LoVo (cell line): ENCODE measurements around the gene FGF22.
"Not testable (repeated sequence)": the region's sequence is repeated elsewhere in the genome, so short reads cannot be mapped to it uniquely, and the experiment has no call there.

Experiments used
- DNase-seq: peaks from one replicate; pipeline ENCODE4 v3.0.0-alpha.2; 2016; ENCODE audit warnings: low spot score

Gene FGF22

GRCh38 chr19:607301-608154 lies 32.2 kb upstream of the FGF22 start:
- DNase-seq = no peak

GRCh38 chr19:608155-609003 lies 31.3 kb upstream of the FGF22 start:
- DNase-seq = no peak

GRCh38 chr19:609004-609346 lies 30.7 kb upstream of the FGF22 start:
- no peak for DNase-seq

- no peak for DNase-seq
Observed at GRCh38 chr19:610071-610800, 29.4 kb upstream of the FGF22 start.

- no peak for DNase-seq
Observed at GRCh38 chr19:610801-611480, 28.7 kb upstream of the FGF22 start.

- DNase-seq = no peak
Observed at GRCh38 chr19:611481-611868, 28.2 kb upstream of the FGF22 start.

GRCh38 chr19:612941-613340 lies 26.7 kb upstream of the FGF22 start:
- no peak for DNase-seq

- no peak for DNase-seq
Observed at GRCh38 chr19:613732-614567, 25.7 kb upstream of the FGF22 start.

- DNase-seq = no peak
Observed at GRCh38 chr19:615619-616018, 24.1 kb upstream of the FGF22 start.

GRCh38 chr19:616062-616700 lies 23.5 kb upstream of the FGF22 start:
- no peak for DNase-seq

GRCh38 chr19:616747-617526 lies 22.7 kb upstream of the FGF22 start:
- no peak for DNase-seq

- no peak for DNase-seq
Observed at GRCh38 chr19:617551-618246, 22.0 kb upstream of the FGF22 start.

GRCh38 chr19:618247-618619 lies 21.4 kb upstream of the FGF22 start:
- no peak for DNase-seq

- DNase-seq = no peak
Observed at GRCh38 chr19:618674-619285, 20.9 kb upstream of the FGF22 start.

- no peak for DNase-seq
Observed at GRCh38 chr19:619286-620002, 20.2 kb upstream of the FGF22 start.

GRCh38 chr19:620166-620862 lies 19.4 kb upstream of the FGF22 start:
- DNase-seq = no peak

- DNase-seq = not testable (repeated sequence)
Observed at GRCh38 chr19:621191-621590, 18.5 kb upstream of the FGF22 start.

GRCh38 chr19:621819-622218 lies 17.9 kb upstream of the FGF22 start:
- DNase-seq = no peak
